Esophagus muscularis mucosa (tissue), 3 donors: ENCODE data around the gene GPC2.

Experiments
- CTCF ChIP-seq, 3 experiments: fragments of 200-600 bp in 2 of 3; fragments of 450-650 bp in 1 of 3; sonication (generic) in 2 of 3; IDR thresholded peaks; one replicate each; pipeline ENCODE4 v1.5.1; 2017 to 2019; ENCODE audit warnings: antibody characterized with exemption in 3 of 3, mild to moderate bottlenecking in 2 of 3, moderate library complexity in 1 of 3
- POLR2AphosphoS5 ChIP-seq, 2 donors: sonication (generic); formaldehyde crosslinking; IDR thresholded peaks; one replicate each; pipeline ENCODE4 v1.6.1; 2017; ENCODE audit warnings: antibody characterized with exemption in 2 of 2

GRCh38 chr7:100166970-100167911 lies 9.9 kb downstream of the GPC2 start:
- TF ChIP-seq CTCF (IDR thresholded peaks at IDR 0.05) (no peak), POLR2AphosphoS5 (IDR thresholded peaks at IDR 0.05) (no peak)
